Measurements from ENCODE around the gene CXCL14. TPM values are rescaled to one million over a fixed set of nuclear protein-coding genes. Genes with fewer than 3 reads are reported as not detected.

Gene CXCL14
- total RNA-seq, 1 experiment from 2014 or later: not detected

DNA sequence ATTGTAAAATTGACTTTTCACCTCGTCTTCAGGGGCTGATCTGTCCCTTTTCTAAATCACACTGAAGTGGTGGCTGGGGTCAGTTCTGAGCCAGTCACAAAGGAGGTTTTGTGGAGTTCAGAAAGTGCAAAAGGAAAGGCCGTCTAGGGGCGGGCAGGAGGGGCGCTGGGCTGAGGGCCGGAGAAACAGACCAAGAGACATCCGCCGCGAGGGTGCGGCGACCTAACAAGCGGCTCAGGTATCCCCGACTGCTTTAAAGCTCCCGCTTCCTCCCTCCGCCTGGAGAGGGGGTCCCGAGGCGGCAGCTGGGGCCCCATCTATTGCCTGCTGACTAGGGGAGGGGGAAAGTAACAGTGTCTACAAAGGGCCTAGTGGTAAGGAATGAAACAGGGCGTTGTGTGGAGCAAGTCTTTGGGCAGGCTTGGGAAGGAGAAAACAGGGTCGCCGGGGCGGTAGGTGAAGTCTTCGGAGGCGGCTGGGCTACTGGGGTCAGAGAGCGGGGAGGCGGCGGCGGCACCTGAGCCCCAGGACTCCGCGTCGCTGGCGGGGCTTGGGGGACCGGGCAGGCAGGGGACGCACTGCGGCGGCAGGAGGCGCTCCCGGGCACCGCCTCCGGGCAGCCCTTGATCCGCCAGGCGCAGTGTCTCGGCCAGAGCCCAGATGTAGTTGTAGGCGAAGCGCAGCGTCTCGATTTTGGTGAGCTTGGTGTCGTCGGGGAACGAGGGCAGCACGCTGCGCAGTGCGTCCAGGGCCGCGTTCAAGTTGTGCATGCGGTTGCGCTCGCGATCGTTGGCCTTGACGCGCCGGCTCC is 44.0 kb downstream of the CXCL14 start:
- DNase-seq (ENCODE audit: low read depth, low spot score) (no peak), ATAC-seq (no peak)
- H3K27ac ChIP-seq (ENCODE audit: low read length): no peak overlapping the region
- TF ChIP-seq SIN3A (IDR thresholded peaks at IDR 0.05; ENCODE audit: borderline replicate concordance, insufficient read depth, low read depth, low read length): no peak
- TF ChIP-seq POLR2AphosphoS5 (IDR thresholded peaks at IDR 0.05; ENCODE audit: low read depth, low read length): no peak
- TF ChIP-seq, protein P1, sequence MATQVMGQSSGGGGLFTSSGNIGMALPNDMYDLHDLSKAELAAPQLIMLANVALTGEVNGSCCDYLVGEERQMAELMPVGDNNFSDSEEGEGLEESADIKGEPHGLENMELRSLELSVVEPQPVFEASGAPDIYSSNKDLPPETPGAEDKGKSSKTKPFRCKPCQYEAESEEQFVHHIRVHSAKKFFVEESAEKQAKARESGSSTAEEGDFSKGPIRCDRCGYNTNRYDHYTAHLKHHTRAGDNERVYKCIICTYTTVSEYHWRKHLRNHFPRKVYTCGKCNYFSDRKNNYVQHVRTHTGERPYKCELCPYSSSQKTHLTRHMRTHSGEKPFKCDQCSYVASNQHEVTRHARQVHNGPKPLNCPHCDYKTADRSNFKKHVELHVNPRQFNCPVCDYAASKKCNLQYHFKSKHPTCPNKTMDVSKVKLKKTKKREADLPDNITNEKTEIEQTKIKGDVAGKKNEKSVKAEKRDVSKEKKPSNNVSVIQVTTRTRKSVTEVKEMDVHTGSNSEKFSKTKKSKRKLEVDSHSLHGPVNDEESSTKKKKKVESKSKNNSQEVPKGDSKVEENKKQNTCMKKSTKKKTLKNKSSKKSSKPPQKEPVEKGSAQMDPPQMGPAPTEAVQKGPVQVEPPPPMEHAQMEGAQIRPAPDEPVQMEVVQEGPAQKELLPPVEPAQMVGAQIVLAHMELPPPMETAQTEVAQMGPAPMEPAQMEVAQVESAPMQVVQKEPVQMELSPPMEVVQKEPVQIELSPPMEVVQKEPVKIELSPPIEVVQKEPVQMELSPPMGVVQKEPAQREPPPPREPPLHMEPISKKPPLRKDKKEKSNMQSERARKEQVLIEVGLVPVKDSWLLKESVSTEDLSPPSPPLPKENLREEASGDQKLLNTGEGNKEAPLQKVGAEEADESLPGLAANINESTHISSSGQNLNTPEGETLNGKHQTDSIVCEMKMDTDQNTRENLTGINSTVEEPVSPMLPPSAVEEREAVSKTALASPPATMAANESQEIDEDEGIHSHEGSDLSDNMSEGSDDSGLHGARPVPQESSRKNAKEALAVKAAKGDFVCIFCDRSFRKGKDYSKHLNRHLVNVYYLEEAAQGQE (IDR thresholded peaks at IDR 0.05; ENCODE audit: insufficient read depth in 1 of 2, low read depth in 2 of 2, low read length in 1 of 2): no peak
- TF ChIP-seq, protein P2, sequence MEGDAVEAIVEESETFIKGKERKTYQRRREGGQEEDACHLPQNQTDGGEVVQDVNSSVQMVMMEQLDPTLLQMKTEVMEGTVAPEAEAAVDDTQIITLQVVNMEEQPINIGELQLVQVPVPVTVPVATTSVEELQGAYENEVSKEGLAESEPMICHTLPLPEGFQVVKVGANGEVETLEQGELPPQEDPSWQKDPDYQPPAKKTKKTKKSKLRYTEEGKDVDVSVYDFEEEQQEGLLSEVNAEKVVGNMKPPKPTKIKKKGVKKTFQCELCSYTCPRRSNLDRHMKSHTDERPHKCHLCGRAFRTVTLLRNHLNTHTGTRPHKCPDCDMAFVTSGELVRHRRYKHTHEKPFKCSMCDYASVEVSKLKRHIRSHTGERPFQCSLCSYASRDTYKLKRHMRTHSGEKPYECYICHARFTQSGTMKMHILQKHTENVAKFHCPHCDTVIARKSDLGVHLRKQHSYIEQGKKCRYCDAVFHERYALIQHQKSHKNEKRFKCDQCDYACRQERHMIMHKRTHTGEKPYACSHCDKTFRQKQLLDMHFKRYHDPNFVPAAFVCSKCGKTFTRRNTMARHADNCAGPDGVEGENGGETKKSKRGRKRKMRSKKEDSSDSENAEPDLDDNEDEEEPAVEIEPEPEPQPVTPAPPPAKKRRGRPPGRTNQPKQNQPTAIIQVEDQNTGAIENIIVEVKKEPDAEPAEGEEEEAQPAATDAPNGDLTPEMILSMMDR (IDR thresholded peaks at IDR 0.05): no peak
- TF ChIP-seq TCF7L2 (IDR thresholded peaks at IDR 0.05; ENCODE audit: low read depth, low read length): no peak
- peaks cover 41% of the 10 kb centered on the region for H3K27me3 ChIP-seq (ENCODE audit: control insufficient read depth, insufficient read depth, low read length)
- intact Hi-C loops (cut with micrococcal nuclease; ENCODE audit: unreplicated experiment): no loop called here
- ChIA-PET POLR2A (no interaction called here), CTCF (no interaction called here)
- H3K4me3 ChIP-seq (ENCODE audit: low read depth in 2 of 2, low read length in 2 of 2): no peak overlapping the region
- no peaks in the 10 kb centered on the region for H3K36me3 ChIP-seq (ENCODE audit: control insufficient read depth, insufficient read depth, low read length)
- in situ Hi-C loops (cut with HindIII; ENCODE audit: low pct_unique_long_range_greater_than_20kb, low sequenced_read_pairs): no loop called here
- no TSS peak for BruUV-seq (replicated peaks)
- H3K9me3 ChIP-seq (ENCODE audit: control insufficient read depth, insufficient read depth, low read depth, low read length): no peaks in the 10 kb centered on the region
- H3K4me1 ChIP-seq (ENCODE audit: control insufficient read depth, insufficient read depth, low read length): no peaks in the 10 kb centered on the region

- Histone ChIP-seq H3K4me1 (ENCODE audit: control insufficient read depth, insufficient read depth, low read length) (no peaks in the 10 kb centered on the region), H3K4me3 (ENCODE audit: low read depth in 2 of 2, low read length in 2 of 2) (no peak overlapping the region), H3K9me3 (ENCODE audit: control insufficient read depth, insufficient read depth, low read depth, low read length) (no peaks in the 10 kb centered on the region), H3K36me3 (ENCODE audit: control insufficient read depth, insufficient read depth, low read length) (no peaks in the 10 kb centered on the region), H3K27me3 (ENCODE audit: control insufficient read depth, insufficient read depth, low read length) (peaks cover 41% of the 10 kb centered on the region), H3K27ac (ENCODE audit: low read length) (no peak overlapping the region)
- TF ChIP-seq TCF7L2 (IDR thresholded peaks at IDR 0.05; ENCODE audit: low read depth, low read length) (no peak), SIN3A (IDR thresholded peaks at IDR 0.05; ENCODE audit: borderline replicate concordance, insufficient read depth, low read depth, low read length) (no peak)
- TF ChIP-seq, protein P1 (IDR thresholded peaks at IDR 0.05; ENCODE audit: insufficient read depth in 1 of 2, low read depth in 2 of 2, low read length in 1 of 2): no peak
- TF ChIP-seq, protein P2 (IDR thresholded peaks at IDR 0.05): no peak
- no peak for ATAC-seq
- intact Hi-C loops (cut with micrococcal nuclease; ENCODE audit: unreplicated experiment) (no loop called here), in situ Hi-C loops (cut with HindIII; ENCODE audit: low pct_unique_long_range_greater_than_20kb, low sequenced_read_pairs) (no loop called here)
- ChIA-PET POLR2A (no interaction called here), CTCF (no interaction called here)
- no peak for DNase-seq (ENCODE audit: low read depth, low spot score)
- BruUV-seq (replicated peaks): no TSS peak
Observed at GRCh38 chr5:135533794-135534193, 45.0 kb downstream of the CXCL14 start.

Data from Panc1 (cell line).